GOT3 (cell line): ENCODE data around the gene AKT1S1.

Experiments
- DNase-seq: peaks from one replicate; lab custom pipeline; 2025; ENCODE audit warnings: mixed read lengths; lab: John Stamatoyannopoulos, UW

AKT1S1 gene

DNA sequence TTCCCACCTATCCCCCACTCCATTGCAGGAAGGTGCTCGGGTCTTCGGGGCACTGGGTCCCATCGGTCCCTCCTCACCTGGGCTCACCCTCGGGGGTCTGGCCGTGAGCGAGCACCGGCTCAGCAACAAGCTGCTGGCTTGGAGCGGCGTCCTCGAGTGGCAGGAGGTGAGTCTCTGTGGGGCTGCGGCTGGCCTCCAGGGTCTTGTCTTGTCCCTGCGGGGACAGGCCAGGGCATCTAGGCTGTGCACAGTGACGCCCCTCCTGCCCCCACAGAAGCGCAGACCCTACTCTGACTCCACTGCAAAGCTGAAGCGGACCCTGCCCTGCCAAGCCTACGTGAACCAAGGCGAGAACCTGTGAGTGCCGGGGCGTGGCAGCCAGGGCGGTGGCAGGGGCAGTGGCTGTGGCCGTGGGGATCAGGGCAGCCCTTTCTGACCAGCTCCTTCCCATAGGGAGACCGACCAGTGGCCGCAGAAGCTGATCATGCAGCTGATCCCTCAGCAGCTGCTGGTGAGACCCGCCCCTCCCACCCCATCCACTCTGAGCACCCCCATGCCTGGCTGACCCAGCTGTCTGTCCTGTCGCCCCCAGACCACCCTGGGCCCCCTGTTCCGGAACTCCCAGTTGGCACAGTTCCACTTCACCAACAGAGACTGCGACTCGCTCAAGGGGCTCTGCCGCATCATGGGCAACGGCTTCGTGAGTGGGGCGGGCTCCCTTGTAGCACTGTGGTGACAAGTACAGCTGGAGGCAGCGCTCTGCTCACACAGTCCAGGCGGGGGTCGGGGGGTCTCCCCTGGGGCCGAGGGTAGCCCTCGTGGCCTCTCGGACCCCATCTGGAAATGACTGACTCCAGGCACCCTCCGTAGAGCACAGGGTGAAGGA, 22.5 kb downstream of the AKT1S1 start:
- no peak for DNase-seq

DNA sequence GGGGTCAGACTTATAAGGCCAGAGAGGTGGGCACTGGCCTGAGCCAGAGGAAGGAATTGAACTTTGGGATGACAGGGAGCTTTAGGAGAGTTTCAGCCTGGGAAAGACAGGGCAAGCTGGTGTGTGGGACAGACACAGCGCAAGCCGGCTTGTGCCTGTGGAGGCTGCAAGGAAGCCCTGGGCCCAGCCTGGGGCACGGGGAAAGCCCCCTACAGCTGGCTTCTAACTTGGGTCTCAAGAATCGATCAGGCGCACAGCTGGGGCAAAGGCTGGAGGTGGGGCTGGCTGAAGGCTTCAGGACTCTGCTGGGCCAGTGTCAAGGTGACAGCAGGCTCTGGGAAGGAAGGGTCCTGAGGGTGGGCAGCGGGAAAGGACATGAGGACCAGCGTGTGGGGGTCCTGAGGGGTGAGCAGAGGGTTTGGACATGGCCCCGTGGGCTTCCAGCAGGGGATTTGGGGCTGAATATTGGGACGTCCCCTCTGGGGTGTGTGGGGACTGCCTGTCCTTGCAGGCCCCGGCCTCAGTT, 23.2 kb downstream of the AKT1S1 start:
- no peak for DNase-seq

DNA sequence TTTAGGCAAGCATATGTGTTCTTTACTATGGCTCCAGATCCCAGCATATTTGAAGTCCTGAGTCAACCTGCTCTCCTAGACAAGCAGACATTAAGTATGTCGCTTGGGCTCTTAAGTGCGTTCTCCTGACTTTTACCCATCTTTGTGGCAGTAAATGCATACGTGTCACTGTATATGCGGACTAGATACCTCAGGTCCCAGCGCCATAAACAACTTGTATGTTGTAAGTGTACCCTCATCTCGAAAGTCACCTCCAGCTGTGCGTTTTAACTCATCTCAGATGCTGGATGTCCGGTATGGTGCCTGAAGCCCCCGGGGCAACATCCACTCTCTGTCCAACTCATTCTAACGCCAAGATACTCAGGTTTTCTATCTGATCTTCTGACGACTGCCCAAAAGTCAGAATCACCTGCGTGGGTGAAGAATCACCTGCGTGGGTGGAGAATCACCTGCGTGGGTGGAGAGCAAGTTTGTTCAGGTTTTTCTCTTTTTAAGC, 24.5 kb downstream of the AKT1S1 start:
- DNase-seq = no peak

DNA sequence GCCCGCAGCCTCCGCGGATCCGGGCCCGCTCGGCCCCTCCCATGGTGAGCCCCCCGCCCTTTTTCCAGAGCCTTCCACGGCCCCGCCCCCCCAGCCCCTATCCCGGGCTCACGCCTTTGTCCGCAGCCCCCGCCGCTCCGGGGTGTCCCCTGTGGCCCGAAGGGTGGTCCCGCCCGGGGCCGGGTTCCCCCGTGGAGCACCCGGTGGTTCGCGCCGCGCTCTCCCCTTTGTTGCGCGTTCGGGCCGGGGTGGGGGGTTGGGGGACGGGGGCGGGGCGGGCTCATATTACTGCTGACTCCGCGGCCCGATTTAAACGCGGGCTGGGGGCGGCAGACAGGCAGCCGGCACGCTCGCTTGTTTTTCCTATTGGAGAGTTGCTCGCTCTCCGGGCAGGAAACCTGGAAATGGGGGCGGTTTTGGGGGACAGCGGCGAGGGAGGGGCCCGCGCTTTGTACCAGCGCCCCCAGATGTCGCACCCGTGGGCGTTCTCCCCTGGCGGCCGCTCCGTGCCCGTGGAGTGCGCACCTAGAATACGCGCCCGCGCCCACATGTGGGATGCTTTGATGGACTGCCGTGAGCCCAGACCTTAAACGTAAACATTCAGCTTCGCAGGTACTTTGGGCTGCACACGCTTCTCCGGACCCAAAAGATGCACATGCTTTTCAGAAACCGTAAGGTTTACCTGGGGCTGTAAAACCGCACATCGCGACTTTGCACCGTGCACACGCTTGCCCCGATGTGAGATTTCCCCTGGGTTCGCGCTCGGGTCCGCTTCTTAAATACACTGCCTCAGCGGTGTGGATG, 25.5 kb downstream of the AKT1S1 start:
- DNase-seq = no peak

DNA sequence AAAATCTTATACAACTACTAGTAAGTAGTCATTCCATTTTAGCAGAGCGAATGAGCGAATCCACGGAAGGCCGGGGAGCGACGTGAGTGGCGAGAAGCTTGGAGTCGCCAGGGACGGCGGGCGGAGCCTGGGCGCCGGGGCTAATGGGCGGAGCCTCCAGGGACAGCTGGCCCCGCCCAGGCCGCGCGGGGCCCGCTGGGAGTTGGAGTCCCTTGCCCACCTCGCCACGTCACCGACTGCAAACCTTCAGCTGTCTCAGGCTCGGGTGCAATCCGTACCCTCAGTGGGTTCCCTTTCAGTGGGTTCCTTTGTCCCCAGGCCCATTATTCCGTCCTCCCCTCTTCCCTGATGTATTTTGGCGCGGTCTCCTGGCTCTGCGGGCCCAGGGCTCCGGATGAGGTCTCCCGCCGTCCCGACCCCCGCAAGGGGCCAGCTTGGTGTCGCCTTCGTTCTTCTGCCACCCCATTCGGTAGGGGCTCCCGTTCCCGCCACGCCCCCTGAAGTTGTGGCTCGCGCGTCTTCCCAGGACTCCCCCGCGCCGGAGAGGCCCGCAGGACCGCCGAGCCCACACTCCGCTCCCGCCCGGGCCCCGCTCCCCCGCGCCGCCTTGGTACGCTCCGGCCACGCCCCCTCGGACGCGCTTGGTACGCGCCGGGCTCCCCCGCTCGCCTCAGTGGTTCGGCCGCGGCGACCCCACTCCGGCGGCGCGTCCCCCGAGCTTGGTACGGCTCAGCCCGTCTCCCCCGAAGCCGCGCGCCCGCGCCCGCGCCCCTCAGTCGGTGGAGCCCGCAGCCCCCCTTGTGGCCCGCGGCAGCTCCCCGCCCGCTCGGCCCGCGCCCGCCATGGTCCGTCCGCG, 26.4 kb downstream of the AKT1S1 start, which contains the start of gene PTOV1:
TSS of gene PTOV1 (plus strand) at position 673 of the 856 bp plus-strand sequence.
- peak; percentile 56 for DNase-seq

DNA sequence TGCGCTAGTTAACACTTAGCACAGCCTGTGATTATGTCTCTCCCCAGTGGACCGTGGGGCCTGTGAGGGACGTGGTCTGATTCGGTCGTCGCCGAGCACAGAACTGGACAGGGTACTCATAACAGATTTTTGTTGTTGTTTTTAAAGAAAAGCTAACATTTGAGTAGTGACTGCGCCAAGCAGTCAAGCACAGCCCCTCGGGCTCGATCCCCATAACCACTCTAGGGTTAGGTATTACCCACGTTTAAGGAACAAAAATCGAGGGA, 27.0 kb downstream of the AKT1S1 start:
- DNase-seq = no peak

DNA sequence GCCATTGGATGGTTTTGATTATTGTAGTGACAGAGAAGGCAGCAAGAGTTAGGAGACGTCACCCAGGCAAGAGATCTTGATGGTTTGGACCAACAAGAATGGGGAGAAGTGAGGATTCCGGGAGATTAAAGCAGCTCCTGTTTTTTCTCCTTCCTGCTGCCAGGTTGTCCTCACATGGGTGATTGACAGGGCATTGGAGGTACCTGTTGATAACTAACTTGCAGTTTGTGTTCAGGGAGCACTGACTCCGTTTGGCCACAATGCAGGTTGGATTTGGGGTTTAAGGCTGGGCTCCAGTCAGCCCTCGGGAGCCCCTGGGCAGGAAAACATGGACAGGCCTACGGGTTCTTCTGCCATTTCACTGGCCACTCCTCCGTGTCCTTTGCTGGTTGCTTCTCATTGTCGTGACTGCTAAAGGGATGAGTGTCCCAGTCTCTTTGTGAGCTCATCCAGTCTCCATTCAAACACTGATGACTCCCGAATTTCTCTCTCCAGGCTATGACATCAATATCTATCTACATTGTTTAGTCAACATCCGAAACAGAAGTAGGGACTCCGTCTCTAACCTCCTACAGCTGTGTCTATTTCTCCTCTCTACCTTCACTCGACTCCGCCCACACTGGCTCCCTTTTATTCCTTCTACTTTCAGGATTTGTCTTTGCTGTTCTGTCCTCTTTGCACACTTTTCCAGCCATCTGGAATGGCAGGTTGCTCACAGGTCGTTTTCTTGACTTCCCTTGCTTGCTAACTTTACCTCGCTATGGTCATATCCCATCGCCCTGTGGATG, 27.5 kb downstream of the AKT1S1 start:
- DNase-seq = no peak

DNA sequence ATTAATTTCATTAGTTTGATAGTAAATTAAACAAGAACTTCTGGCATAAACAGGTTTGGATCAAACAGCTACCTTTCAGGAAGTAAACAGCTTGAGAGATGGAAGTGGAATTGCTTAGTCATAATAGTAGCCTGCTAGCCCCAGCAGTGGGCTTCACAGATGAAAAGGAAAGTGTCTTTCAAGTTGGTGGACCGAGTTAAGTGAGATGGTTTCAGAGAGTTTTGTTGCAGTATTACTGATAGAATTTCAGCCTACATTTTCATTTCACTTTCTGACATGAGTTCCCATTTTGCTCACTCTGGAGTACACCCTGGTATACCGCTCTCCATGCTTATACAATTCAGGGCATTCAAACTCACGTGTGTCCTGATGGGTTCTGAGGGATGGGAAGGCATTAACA, 28.2 kb downstream of the AKT1S1 start:
- DNase-seq = no peak

DNA sequence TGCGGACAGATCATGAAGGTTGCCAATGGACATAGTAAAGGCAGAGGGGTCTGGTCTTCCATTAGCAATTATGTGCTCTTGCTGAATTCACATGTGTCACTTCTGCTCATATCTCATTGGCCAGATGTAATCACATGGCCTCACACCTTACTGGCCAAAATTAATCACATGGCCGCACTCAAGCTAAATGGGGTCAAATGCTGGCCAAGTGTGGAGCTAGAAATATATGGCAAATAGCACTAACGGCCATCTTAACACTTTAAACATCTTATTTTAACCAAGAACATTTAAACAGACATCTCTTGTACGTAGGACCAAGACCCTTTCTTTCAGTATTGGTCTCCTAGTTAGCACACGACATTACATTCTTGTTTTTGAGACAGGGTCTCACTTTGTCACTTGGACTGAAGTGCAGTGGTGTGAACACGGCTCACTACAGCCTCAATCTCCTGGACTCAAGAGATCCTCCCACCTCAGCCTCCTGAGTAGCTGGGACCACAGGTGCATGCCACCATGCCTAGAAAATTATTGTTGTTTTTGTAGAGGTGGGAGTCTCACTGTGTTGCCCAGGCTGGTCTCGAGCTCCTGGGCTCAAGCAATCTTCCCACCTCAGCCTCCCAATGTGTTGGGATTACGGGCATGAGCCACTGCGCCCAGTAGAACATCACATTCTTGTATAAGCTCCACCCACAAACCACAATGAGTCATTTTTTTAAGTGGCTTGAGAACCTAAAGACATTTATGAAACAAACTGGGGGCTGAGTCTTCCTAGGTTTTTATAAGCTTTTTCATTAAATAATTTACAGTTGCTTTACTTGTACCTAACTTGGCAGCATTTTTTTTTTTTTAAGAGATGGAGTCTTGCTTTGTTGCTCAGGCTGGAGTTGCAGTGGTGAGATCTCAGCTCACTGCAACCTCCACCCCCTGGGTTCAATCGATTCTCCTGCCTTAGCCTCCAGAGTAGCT, 29.1 kb downstream of the AKT1S1 start:
- DNase-seq = no peak

DNA sequence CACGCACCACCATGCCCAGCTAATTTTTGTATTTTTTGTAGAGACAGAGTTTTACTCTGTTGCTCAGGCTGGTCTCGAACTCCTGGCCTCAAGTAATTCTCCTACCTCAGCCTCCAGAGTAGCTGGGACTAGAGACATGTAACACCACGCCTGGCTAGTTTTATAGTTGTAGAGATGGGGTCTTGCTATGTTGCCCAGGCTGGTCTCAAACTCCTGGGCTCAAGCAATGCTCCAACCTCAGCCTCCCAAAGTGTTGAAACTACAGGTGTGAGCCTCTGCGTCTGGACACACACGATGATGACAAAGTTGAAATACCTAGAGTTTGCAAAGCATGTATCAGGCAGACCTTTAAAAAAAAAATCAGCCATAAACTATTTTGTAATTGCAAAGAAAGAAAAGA, 30.7 kb downstream of the AKT1S1 start:
- DNase-seq = no peak

DNA sequence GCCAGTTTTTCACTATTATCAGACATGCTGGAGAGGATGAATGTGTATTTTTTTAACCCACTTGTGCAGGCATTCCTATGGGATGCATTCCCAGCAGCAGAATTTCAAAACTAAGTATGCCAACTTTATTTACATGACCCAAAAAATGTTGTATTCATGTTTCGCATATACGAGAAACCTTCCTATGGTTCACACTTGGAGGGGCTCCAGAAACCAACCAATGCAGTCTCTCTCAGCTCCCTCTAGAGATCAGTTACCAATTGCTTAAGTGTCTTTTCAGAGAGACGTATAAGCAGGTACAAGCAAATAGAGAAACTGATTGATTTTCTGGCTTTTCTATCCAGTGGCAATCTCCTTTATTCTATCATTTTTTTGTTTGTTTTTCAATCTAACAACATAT, 31.7 kb downstream of the AKT1S1 start:
- DNase-seq = no peak

DNA sequence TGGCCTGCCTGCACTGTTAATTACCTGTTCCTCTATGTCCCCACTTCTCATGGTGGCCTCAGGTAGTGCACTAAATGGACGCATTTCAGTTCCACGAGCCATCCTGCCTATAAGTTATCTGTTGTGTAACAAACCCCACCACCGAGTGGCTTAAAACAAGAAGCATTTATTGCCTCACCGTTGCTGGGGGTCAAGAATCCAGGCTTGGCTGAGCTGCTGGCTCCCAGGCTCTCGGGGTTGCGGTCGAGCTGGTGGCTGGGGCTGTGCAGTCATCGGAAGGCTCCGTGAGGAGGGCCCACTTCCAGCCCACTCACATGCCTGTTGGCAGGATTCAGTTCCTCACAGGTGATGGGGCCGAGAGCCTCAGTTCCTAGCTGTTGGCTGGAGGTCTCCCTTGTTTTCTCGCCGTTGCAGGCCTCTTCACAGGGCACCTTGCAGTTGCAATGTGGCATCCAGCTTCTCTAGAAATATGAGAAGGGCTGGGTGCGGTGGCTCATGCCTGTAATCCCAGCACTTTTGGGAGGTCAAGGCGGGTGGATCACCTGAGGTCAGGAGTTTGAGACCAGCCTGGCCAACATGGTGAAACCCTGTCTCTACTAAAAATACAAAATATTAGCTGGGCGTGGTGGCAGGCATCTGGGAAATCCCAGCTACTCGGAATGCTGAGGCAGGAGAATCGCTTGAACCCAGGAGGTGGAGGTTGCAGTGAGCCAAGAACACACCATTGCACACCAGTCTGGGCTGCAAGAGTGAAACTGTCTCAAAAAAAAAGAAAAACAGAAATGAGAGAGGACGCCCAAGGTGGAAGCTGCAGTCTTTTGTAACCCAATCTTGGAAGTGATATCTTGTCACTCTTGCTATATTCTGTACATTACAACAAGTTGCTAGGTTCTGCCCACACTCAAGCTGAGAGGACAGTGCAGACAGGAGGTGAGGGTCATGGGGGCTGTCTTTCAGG, 32.7 kb downstream of the AKT1S1 start:
- no peak for DNase-seq

DNA sequence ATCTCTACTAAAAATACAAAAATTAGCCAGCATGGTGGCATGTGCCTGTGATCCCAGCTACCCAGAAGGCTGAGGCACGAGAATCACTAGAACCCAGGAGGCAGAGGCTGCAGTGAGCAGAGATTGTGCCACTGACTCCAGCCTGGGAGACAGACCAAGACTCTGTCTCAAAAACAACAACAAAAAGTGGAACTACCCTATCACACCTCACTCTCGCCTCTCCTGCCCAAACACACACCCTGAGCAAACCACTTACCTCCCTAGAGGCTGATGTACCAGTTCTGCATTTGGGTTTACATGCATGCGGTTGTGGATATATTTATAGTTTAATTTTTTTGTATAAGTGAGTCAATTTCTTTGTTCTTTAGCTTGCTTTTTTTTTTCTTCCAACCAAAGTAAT, 33.9 kb downstream of the AKT1S1 start:
- DNase-seq = no peak

DNA sequence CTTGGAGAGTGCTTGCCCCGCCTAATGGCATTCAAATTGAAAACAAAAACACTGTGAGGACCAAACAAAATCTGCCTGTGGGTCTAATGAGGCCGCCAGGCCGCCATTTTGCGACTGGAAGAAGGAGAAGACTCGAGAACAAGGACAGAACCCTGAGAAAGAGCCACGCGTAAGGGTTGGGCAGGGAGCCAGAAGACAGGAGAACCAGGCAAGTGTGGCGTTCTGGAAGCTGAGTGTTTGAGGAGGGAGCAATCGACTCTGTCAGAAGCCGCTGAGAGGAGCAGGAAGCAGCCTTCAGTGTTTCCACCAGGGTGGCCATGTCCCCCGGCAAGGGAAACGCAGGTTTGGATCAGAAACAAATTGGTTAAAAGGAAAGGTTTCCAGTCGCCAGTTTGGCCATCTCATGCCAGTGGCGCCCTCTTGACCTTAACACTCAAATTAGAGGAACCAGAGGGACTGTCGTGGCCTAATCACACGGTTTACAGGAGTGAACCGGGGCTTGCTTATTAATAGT, 36.4 kb downstream of the AKT1S1 start:
- DNase-seq = no peak

DNA sequence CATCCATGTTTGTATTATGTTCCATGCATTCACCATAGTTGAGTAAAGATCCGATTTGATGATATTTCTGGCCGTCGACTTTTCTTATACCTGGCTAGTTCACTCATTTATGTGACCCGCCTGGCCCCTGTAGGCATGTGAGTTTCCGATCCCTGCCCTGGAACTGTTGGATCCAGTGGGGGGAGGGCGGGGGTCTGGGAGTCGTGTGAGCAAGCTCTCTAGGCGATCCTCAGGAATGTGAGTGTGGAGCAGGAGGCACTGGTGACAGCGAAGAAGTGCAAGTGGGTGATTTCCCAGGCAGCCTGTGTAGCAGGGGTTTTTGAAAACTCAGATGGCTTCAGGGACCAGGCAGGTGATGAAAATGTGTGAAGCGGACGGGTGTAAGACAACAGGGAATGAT, 36.8 kb downstream of the AKT1S1 start:
- DNase-seq = no peak

DNA sequence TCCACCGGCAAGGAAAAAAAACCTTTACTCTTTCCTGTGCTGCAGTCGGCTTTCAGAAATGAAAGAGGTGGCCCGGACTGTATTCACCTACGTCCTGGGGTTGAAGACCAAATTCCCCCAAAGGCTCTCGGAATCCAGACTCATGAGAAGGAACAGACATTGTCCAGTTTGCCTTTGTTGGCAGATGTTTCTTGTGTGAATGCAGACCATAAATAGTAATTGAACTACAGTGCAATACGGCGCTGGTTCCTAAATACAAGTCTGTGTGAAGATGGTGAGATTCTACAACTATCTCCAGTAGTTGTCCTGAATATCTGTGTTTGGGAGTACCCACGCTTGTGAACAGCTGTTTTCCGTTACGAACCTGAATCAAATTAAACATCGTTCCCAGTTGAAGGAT, 37.4 kb downstream of the AKT1S1 start:
- no peak for DNase-seq

DNA sequence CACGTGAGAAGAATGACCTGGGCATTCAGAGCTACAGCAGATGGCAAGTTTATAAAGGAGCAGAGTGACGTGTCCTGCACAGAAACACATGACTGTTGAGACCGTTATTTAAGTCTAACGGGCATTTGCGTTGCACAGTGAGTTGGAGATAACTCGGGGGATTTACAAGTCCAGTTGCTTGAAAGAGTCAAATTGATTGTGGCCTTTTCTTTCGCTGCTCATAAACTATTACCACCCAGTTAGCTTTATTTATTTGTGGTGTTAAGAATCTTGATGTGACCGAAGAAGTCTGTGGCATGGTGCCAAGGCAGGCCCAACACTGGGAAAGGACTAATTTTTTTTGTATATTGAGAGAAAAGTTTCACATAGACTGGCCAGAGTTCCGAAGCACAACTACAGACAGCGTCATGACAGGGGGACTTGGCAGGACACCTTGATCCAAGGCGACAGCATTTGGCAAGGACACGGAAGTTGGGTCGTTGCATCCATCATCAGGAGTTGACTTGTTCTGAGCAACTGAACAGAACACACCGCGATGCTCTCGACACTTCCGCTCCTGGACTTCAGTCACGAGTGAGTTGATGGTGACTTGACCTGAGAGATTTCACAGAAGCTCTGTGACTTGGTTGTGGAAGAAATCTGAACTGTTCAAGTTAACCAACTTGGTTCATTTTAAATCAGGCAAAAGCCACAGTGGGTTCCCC, 38.1 kb downstream of the AKT1S1 start:
- no peak for DNase-seq

DNA sequence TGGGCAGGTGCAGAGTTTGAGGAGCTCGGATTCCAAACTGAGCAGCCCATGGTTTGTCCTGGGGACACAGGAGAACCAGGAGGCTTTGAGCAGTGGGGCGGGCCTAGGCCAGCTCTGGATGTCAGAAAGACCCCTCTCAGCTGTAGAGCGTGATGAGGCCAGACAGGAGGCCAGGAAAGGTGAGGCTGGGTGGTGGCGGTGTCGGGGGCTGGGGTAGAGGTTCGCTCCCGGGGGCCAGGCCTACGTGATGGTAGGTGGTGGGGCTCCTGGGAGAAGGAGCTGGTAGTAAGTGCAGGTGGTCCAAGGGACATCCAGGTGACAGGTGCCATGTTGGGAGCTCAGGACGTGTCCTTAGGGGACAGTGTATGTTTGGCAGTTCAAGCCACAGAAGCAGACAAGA, 39.7 kb downstream of the AKT1S1 start:
- no peak for DNase-seq
